H1 (cell line): ENCODE measurements around the gene RBMS1. TPM values are rescaled to one million over a fixed set of nuclear protein-coding genes. Genes with fewer than 3 reads are reported as not detected.

Source experiments
- BRCA1 ChIP-seq: IDR thresholded peaks from 2 replicates; pipeline ENCODE4 v1.6.1; 2012; ENCODE audit warnings: low read depth, low read length, improper control_type of control experiment
- CEBPB ChIP-seq: IDR thresholded peaks from 2 replicates; pipeline ENCODE4 v1.6.1; 2012; ENCODE audit warnings: low read depth, low read length
- CREB1 ChIP-seq: IDR thresholded peaks from 2 replicates; pipeline ENCODE4 v1.6.1; 2012; ENCODE audit warnings: inconsistent platforms
- RFX5 ChIP-seq: IDR thresholded peaks from 2 replicates; pipeline ENCODE4 v1.6.1; 2011; ENCODE audit warnings: low read depth, low read length, improper control_type of control experiment, borderline replicate concordance
- YY1 ChIP-seq: IDR thresholded peaks from 2 replicates; pipeline ENCODE4 v1.6.1; 2011; ENCODE audit warnings: low read depth, mild to moderate bottlenecking, low read length
- polyA plus RNA-seq, 7 experiments: library from polyadenylated mRNA; depleted of rRNA in 3 of 7; stranded (reverse) in 5 of 7; unstranded in 2 of 7; fragments of >200 nt in 5 of 7; fragments of 200-250 nt in 2 of 7; gene quantifications; 1 replicate in 5 of 7; 2 replicates in 1 of 7; 4 replicates in 1 of 7; pipeline versions ENCODE4 v1.2.1 to v1.2.3, GENCODE V29; 2011 to 2013; ENCODE audit warnings: missing spikeins in 2 of 7, mixed read lengths in 2 of 7
- total RNA-seq: library from RNA; stranded (reverse); fragmentation: NEBNext Ultra II Directional; extraction: Animal tissue kit (Norgen Biotek cat#: 25700); gene quantifications from 2 replicates; pipeline ENCODE4 v1.2.1, GENCODE V29; 2021
- TF ChIP-seq, protein P1 (sequence below): fragments of 300-600 bp; sonication (generic); IDR thresholded peaks from 2 replicates; pipeline ENCODE4 v1.7.1; 2012; ENCODE audit warnings: low read length, moderate library complexity, mild to moderate bottlenecking, inconsistent platforms; ENCODE audit not compliant: insufficient replicate concordance

RBMS1 gene
- total and polyA plus RNA-seq, 2 of the 8 experiments (the other 6 are each of a cell fraction or from before 2014, with no cell fraction given), result 53.7 to 60.0 TPM

- TF ChIP-seq, protein P1, sequence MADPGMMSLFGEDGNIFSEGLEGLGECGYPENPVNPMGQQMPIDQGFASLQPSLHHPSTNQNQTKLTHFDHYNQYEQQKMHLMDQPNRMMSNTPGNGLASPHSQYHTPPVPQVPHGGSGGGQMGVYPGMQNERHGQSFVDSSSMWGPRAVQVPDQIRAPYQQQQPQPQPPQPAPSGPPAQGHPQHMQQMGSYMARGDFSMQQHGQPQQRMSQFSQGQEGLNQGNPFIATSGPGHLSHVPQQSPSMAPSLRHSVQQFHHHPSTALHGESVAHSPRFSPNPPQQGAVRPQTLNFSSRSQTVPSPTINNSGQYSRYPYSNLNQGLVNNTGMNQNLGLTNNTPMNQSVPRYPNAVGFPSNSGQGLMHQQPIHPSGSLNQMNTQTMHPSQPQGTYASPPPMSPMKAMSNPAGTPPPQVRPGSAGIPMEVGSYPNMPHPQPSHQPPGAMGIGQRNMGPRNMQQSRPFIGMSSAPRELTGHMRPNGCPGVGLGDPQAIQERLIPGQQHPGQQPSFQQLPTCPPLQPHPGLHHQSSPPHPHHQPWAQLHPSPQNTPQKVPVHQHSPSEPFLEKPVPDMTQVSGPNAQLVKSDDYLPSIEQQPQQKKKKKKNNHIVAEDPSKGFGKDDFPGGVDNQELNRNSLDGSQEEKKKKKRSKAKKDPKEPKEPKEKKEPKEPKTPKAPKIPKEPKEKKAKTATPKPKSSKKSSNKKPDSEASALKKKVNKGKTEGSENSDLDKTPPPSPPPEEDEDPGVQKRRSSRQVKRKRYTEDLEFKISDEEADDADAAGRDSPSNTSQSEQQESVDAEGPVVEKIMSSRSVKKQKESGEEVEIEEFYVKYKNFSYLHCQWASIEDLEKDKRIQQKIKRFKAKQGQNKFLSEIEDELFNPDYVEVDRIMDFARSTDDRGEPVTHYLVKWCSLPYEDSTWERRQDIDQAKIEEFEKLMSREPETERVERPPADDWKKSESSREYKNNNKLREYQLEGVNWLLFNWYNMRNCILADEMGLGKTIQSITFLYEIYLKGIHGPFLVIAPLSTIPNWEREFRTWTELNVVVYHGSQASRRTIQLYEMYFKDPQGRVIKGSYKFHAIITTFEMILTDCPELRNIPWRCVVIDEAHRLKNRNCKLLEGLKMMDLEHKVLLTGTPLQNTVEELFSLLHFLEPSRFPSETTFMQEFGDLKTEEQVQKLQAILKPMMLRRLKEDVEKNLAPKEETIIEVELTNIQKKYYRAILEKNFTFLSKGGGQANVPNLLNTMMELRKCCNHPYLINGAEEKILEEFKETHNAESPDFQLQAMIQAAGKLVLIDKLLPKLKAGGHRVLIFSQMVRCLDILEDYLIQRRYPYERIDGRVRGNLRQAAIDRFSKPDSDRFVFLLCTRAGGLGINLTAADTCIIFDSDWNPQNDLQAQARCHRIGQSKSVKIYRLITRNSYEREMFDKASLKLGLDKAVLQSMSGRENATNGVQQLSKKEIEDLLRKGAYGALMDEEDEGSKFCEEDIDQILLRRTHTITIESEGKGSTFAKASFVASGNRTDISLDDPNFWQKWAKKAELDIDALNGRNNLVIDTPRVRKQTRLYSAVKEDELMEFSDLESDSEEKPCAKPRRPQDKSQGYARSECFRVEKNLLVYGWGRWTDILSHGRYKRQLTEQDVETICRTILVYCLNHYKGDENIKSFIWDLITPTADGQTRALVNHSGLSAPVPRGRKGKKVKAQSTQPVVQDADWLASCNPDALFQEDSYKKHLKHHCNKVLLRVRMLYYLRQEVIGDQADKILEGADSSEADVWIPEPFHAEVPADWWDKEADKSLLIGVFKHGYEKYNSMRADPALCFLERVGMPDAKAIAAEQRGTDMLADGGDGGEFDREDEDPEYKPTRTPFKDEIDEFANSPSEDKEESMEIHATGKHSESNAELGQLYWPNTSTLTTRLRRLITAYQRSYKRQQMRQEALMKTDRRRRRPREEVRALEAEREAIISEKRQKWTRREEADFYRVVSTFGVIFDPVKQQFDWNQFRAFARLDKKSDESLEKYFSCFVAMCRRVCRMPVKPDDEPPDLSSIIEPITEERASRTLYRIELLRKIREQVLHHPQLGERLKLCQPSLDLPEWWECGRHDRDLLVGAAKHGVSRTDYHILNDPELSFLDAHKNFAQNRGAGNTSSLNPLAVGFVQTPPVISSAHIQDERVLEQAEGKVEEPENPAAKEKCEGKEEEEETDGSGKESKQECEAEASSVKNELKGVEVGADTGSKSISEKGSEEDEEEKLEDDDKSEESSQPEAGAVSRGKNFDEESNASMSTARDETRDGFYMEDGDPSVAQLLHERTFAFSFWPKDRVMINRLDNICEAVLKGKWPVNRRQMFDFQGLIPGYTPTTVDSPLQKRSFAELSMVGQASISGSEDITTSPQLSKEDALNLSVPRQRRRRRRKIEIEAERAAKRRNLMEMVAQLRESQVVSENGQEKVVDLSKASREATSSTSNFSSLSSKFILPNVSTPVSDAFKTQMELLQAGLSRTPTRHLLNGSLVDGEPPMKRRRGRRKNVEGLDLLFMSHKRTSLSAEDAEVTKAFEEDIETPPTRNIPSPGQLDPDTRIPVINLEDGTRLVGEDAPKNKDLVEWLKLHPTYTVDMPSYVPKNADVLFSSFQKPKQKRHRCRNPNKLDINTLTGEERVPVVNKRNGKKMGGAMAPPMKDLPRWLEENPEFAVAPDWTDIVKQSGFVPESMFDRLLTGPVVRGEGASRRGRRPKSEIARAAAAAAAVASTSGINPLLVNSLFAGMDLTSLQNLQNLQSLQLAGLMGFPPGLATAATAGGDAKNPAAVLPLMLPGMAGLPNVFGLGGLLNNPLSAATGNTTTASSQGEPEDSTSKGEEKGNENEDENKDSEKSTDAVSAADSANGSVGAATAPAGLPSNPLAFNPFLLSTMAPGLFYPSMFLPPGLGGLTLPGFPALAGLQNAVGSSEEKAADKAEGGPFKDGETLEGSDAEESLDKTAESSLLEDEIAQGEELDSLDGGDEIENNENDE, result no peak
- TF ChIP-seq YY1 (no peak), CEBPB (no peak), RFX5 (no peak), CREB1 (no peak), BRCA1 (no peak)
These were observed 90.3 kb downstream of the RBMS1 start (continued) for GRCh38 chr2:160402997-160403979.
